HL-60 (cell line): ENCODE data around the gene TIAM1.

ENCODE experiments used
- DNase-seq, 2 experiments: peaks; one replicate each; pipeline ENCODE4 v3.0.0-alpha.2; 2010 to 2020; ENCODE audit warnings: low read depth in 1 of 2, low spot score in 1 of 2
- H3K27ac ChIP-seq: fragments of 250-450 bp; sonication (Bioruptor Pico); replicated peaks from 2 replicates; pipeline ENCODE4 v1.5.1; 2020; ENCODE audit warnings: mild to moderate bottlenecking, moderate library complexity
- H3K27me3 ChIP-seq: fragments of 250-450 bp; sonication (Bioruptor Pico); 2 replicates; pipeline ENCODE4 v1.5.1; 2021; ENCODE audit warnings: mild to moderate bottlenecking, moderate library complexity; ENCODE audit not compliant: insufficient read depth, poor library complexity, severe bottlenecking
- H3K4me3 ChIP-seq: replicated peaks from 2 replicates; pipeline ENCODE4 v1.5.1; 2011; ENCODE audit warnings: mild to moderate bottlenecking, control low read depth, low read length; ENCODE audit not compliant: insufficient read depth
- CTCF ChIP-seq: IDR thresholded peaks from one replicate; pipeline ENCODE4 v1.5.1; 2011; ENCODE audit warnings: low read length, control low read depth, inconsistent platforms; ENCODE audit not compliant: insufficient read depth
- GABPA ChIP-seq: IDR thresholded peaks from 2 replicates; pipeline ENCODE4 v1.6.1; 2012; ENCODE audit warnings: low read depth
- POLR2AphosphoS5 ChIP-seq: IDR thresholded peaks from 2 replicates; pipeline ENCODE4 v1.6.1; 2012; ENCODE audit warnings: low read depth
- SPI1 ChIP-seq: IDR thresholded peaks from 2 replicates; pipeline ENCODE4 v1.6.1; 2012; ENCODE audit warnings: low read depth, mild to moderate bottlenecking, borderline replicate concordance
- TF ChIP-seq, protein P1 (sequence below): IDR thresholded peaks from 2 replicates; pipeline ENCODE4 v1.6.1; 2012; ENCODE audit warnings: low read depth; ENCODE audit not compliant: insufficient replicate concordance

The TIAM1 gene

GRCh38 chr21:31279214-31279613 lies 64.8 kb downstream of the TIAM1 start:
- Histone ChIP-seq H3K4me3 (no peak overlapping the region), H3K27ac (no peak overlapping the region), H3K27me3 (no peaks in the 10 kb centered on the region)
- no peak for DNase-seq
- TF ChIP-seq CTCF, result no peak
- TF ChIP-seq, protein P1, sequence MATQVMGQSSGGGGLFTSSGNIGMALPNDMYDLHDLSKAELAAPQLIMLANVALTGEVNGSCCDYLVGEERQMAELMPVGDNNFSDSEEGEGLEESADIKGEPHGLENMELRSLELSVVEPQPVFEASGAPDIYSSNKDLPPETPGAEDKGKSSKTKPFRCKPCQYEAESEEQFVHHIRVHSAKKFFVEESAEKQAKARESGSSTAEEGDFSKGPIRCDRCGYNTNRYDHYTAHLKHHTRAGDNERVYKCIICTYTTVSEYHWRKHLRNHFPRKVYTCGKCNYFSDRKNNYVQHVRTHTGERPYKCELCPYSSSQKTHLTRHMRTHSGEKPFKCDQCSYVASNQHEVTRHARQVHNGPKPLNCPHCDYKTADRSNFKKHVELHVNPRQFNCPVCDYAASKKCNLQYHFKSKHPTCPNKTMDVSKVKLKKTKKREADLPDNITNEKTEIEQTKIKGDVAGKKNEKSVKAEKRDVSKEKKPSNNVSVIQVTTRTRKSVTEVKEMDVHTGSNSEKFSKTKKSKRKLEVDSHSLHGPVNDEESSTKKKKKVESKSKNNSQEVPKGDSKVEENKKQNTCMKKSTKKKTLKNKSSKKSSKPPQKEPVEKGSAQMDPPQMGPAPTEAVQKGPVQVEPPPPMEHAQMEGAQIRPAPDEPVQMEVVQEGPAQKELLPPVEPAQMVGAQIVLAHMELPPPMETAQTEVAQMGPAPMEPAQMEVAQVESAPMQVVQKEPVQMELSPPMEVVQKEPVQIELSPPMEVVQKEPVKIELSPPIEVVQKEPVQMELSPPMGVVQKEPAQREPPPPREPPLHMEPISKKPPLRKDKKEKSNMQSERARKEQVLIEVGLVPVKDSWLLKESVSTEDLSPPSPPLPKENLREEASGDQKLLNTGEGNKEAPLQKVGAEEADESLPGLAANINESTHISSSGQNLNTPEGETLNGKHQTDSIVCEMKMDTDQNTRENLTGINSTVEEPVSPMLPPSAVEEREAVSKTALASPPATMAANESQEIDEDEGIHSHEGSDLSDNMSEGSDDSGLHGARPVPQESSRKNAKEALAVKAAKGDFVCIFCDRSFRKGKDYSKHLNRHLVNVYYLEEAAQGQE, result no peak
- TF ChIP-seq POLR2AphosphoS5, result no peak
- no peak for TF ChIP-seq GABPA
- no peak for TF ChIP-seq SPI1

- Histone ChIP-seq H3K27ac (no peak overlapping the region), H3K27me3 (no peaks in the 10 kb centered on the region), H3K4me3 (no peak overlapping the region)
- DNase-seq, result no peak
- TF ChIP-seq, protein P1, result no peak
- TF ChIP-seq GABPA (no peak), CTCF (no peak), POLR2AphosphoS5 (no peak), SPI1 (no peak)
Observed at GRCh38 chr21:31278511-31279130, 65.4 kb downstream of the TIAM1 start.

DNA sequence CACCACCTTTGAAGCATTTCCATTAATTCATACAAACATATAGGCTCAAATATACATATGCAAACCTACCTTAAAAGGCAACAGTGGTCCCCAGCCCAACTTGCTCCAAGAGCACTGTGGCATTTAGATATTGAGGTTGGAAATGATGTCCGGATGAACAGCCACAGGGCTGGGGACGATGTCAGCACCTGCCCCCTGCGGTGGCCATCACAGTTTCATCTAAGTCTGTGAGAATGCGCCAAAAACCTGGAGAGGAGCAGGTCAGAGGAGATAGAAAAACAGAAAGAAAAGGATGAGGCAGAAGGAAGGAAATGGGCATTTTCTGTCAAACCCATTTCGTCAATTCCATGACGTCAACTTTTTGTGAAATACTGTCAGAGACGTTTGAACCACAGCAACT lies 67.4 kb downstream of the TIAM1 start:
- no peak overlapping the region for H3K27ac ChIP-seq
- TF ChIP-seq SPI1 (no peak), POLR2AphosphoS5 (no peak), CTCF (no peak), GABPA (no peak)
- TF ChIP-seq, protein P1, result no peak

More for the DNA sequence above, 67.4 kb downstream of the TIAM1 start:
- H3K27me3 ChIP-seq, result no peaks in the 10 kb centered on the region
- H3K4me3 ChIP-seq, result no peak overlapping the region
- DNase-seq, result no peak
